HEK293 (cell line): ENCODE results near the gene RPS24.

Source experiments
- CTCF ChIA-PET: fragments of 350-600 bp; formaldehyde crosslinking; extraction: SDS; loops from one replicate; lab custom pipeline; 2021; ENCODE audit warnings: antibody characterized with exemption; lab: Yijun Ruan, JAX
- POLR2A ChIA-PET: fragments of 300-600 bp; formaldehyde crosslinking; extraction: SDS; loops from one replicate; lab custom pipeline; 2020; ENCODE audit warnings: antibody characterized with exemption, inconsistent platforms; lab: Yijun Ruan, JAX
- H3K27ac ChIP-seq: fragments of 200-500 bp; sonication (Bioruptor generic); 2 replicates; pipeline ENCODE4 v1.5.1; 2014; ENCODE audit warnings: low read depth, low read length, control low read depth, inconsistent platforms; ENCODE audit errors: extremely low read depth
- H3K36me3 ChIP-seq, 2 experiments: fragments of 200-500 bp in 1 of 2; sonication (Bioruptor generic) in 1 of 2; 1 replicate in 1 of 2; 2 replicates in 1 of 2; pipeline ENCODE4 v1.5.1; 2014 to 2017; ENCODE audit warnings: inconsistent platforms in 2 of 2, low read length in 2 of 2; ENCODE audit not compliant: control insufficient read depth in 2 of 2, insufficient read depth in 1 of 2
- H3K4me1 ChIP-seq: fragments of 200-500 bp; sonication (Bioruptor generic); 2 replicates; pipeline ENCODE4 v1.5.1; 2014; ENCODE audit warnings: mild to moderate bottlenecking, low read length, inconsistent platforms; ENCODE audit not compliant: control insufficient read depth, insufficient read depth
- H3K4me3 ChIP-seq: 2 replicates; pipeline ENCODE4 v1.5.1; 2011; ENCODE audit warnings: low read depth, mild to moderate bottlenecking, control low read depth, low read length, moderate library complexity
- H3K9me3 ChIP-seq: fragments of 200-500 bp; sonication (Bioruptor generic); 2 replicates; pipeline ENCODE4 v1.5.1; 2014; ENCODE audit warnings: low read depth, low read length, inconsistent platforms; ENCODE audit not compliant: control insufficient read depth, insufficient read depth
- EGR2 ChIP-seq: fragments of 450-650 bp; formaldehyde crosslinking; IDR thresholded peaks from 2 replicates; pipeline ENCODE4 v1.5.1; 2016; ENCODE audit warnings: low read depth, missing biosample characterization, missing genetic modification characterization
- GLI2 ChIP-seq: fragments of 450-650 bp; formaldehyde crosslinking; IDR thresholded peaks from 2 replicates; pipeline ENCODE4; 2017; ENCODE audit warnings: missing biosample characterization, missing genetic modification characterization, low read depth, borderline replicate concordance
- GLI4 ChIP-seq: fragments of 450-650 bp; formaldehyde crosslinking; IDR thresholded peaks from 2 replicates; pipeline ENCODE4 v1.5.1; 2016; ENCODE audit warnings: missing biosample characterization, missing genetic modification characterization
- KLF10 ChIP-seq: fragments of 450-650 bp; IDR thresholded peaks from 2 replicates; pipeline ENCODE4 v1.5.1; 2018; ENCODE audit warnings: missing biosample characterization, mild to moderate bottlenecking, missing genetic modification characterization
- MYNN ChIP-seq: fragments of 450-650 bp; formaldehyde crosslinking; IDR thresholded peaks from 2 replicates; pipeline ENCODE4 v1.5.1; 2016; ENCODE audit warnings: missing biosample characterization, missing genetic modification characterization, borderline replicate concordance
- RBAK ChIP-seq: fragments of 450-650 bp; formaldehyde crosslinking; IDR thresholded peaks from 2 replicates; pipeline ENCODE4 v1.5.1; 2016; ENCODE audit warnings: missing biosample characterization, missing genetic modification characterization
- SCRT1 ChIP-seq: fragments of 450-650 bp; formaldehyde crosslinking; IDR thresholded peaks from 2 replicates; pipeline ENCODE4 v1.5.1; 2016; ENCODE audit warnings: missing biosample characterization, missing genetic modification characterization, borderline replicate concordance
- SCRT2 ChIP-seq: fragments of 450-650 bp; formaldehyde crosslinking; IDR thresholded peaks from 2 replicates; pipeline ENCODE4 v1.5.1; 2016; ENCODE audit warnings: missing biosample characterization, missing genetic modification characterization
- YY1 ChIP-seq: fragments of 450-650 bp; formaldehyde crosslinking; IDR thresholded peaks from 2 replicates; pipeline ENCODE4 v1.5.1; 2018; ENCODE audit warnings: missing biosample characterization, missing genetic modification characterization
- ZIC2 ChIP-seq: fragments of 450-650 bp; formaldehyde crosslinking; IDR thresholded peaks from 2 replicates; pipeline ENCODE4 v1.5.1; 2016; ENCODE audit warnings: missing biosample characterization, missing genetic modification characterization
- ZNF112 ChIP-seq: fragments of 450-650 bp; formaldehyde crosslinking; IDR thresholded peaks from 2 replicates; pipeline ENCODE4 v1.5.0; 2017; ENCODE audit warnings: missing biosample characterization, missing genetic modification characterization
- ZNF202 ChIP-seq: fragments of 450-650 bp; formaldehyde crosslinking; IDR thresholded peaks from 2 replicates; pipeline ENCODE4 v1.5.1; 2016; ENCODE audit warnings: missing biosample characterization, missing genetic modification characterization, borderline replicate concordance
- ZNF350 ChIP-seq: fragments of 450-650 bp; formaldehyde crosslinking; IDR thresholded peaks from 2 replicates; pipeline ENCODE4 v1.5.0; 2017; ENCODE audit warnings: missing biosample characterization, mild to moderate bottlenecking, missing genetic modification characterization
- ZNF433 ChIP-seq: fragments of 450-650 bp; formaldehyde crosslinking; IDR thresholded peaks from 2 replicates; pipeline ENCODE4 v1.5.1; 2016; ENCODE audit warnings: missing biosample characterization, missing genetic modification characterization, low read depth
- ZNF488 ChIP-seq: fragments of 450-650 bp; formaldehyde crosslinking; IDR thresholded peaks from 2 replicates; pipeline ENCODE4 v1.5.1; 2016; ENCODE audit warnings: missing biosample characterization, missing genetic modification characterization
- ZNF501 ChIP-seq: fragments of 450-650 bp; formaldehyde crosslinking; IDR thresholded peaks from 2 replicates; pipeline ENCODE4 v1.5.1; 2016; ENCODE audit warnings: missing biosample characterization, missing genetic modification characterization
- ZNF660 ChIP-seq: fragments of 450-650 bp; IDR thresholded peaks from 2 replicates; pipeline ENCODE4 v1.5.1; 2018; ENCODE audit warnings: missing biosample characterization, mild to moderate bottlenecking, missing genetic modification characterization
- ZNF777 ChIP-seq: fragments of 450-650 bp; formaldehyde crosslinking; IDR thresholded peaks from 2 replicates; pipeline ENCODE4 v1.5.1; 2017; ENCODE audit warnings: missing biosample characterization, missing genetic modification characterization, borderline replicate concordance
- TF ChIP-seq, protein P1 (sequence below): fragments of 450-650 bp; formaldehyde crosslinking; IDR thresholded peaks from 2 replicates; pipeline ENCODE4 v1.5.1; 2016; ENCODE audit warnings: missing biosample characterization, missing genetic modification characterization
- TF ChIP-seq, protein P2 (sequence below): fragments of 450-650 bp; formaldehyde crosslinking; IDR thresholded peaks from 2 replicates; pipeline ENCODE4 v1.5.1; 2016; ENCODE audit warnings: missing biosample characterization, missing genetic modification characterization

RPS24 gene

GRCh38 chr10:78058562-78058961 lies 24.9 kb downstream of the RPS24 start:
- H3K4me3 ChIP-seq: no peak overlapping the region
- H3K9me3 ChIP-seq: no peaks in the 10 kb centered on the region
- POLR2A ChIA-PET: no interaction called here
- H3K36me3 ChIP-seq: peaks cover 0 to 4% of the 10 kb centered on the region in 2 experiments; a peak in 1 of 3 replicates
- H3K27ac ChIP-seq: no peak overlapping the region
- CTCF ChIA-PET: interaction anchor here (0.9 to 2.7 kb wide), 4 partner anchors 10 to 1137 kb away, joined by 3 to 15 read pairs (median 4); no protein-coding TSS in a partner anchor
- H3K4me1 ChIP-seq: no peaks in the 10 kb centered on the region
- TF ChIP-seq SCRT2 (tag by site-specific recombination): peak; percentile 62
- no peak for TF ChIP-seq GLI4
- TF ChIP-seq SCRT1 (tag by site-specific recombination): peak; percentile 79
- TF ChIP-seq, all 188 proteins: peak for 2

DNA sequence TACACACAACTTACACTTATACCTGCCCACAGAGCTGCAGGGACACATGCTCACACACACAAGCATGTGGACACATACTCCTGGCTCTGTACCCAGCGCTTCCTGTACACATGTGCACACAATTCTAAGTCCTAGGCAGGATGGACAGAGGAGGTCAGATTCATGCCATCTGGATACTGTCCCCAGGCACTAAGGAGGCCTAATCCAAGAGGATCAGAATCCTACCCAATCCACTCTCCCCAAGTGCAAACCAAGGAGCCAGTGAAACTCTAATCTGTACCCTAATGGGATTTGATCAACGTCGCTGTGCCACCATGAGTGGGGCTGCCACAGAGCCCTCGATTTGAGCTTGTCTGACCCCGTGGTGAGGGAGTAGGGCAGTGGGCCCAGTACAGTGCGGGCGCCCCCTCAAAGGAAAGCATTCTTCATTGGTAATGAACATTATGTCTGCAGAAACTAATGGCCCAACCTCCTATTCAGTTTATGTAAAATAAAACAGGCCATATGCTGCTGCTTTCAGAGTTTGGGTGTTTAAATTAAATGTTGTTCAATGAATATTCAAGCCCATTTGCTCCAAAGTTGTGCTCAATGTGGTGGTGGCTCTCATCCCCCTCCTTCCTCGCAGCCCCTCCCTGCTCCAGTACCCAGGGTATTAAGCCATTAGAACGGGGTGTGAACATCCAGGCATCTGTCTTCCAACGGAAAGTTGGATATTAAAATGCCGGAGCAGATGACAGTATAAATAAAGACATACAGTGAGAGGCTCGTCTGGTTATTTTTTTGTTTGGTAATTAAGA lies 26.4 kb downstream of the RPS24 start:
- H3K27ac ChIP-seq: no peak overlapping the region
- no peaks in the 10 kb centered on the region for H3K9me3 ChIP-seq
- H3K36me3 ChIP-seq: no peaks in the 10 kb centered on the region
- no peak overlapping the region for H3K4me3 ChIP-seq
- ChIA-PET POLR2A (no interaction called here), CTCF (interaction anchor here (2.7 kb wide), 1 partner anchor 13 kb away, joined by 15 read pairs; no protein-coding TSS in a partner anchor)
- TF ChIP-seq ZNF777 (no peak), EGR2 (tag by site-specific recombination) (no peak), ZNF660 (tag by site-specific recombination) (no peak), ZNF501 (tag by site-specific recombination) (no peak), KLF10 (tag by site-specific recombination) (no peak)
- TF ChIP-seq, protein P1, sequence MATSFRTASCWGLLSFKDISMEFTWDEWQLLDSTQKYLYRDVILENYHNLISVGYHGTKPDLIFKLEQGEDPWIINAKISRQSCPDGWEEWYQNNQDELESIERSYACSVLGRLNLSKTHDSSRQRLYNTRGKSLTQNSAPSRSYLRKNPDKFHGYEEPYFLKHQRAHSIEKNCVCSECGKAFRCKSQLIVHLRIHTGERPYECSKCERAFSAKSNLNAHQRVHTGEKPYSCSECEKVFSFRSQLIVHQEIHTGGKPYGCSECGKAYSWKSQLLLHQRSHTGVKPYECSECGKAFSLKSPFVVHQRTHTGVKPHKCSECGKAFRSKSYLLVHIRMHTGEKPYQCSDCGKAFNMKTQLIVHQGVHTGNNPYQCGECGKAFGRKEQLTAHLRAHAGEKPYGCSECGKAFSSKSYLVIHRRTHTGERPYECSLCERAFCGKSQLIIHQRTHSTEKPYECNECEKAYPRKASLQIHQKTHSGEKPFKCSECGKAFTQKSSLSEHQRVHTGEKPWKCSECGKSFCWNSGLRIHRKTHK (tag by site-specific recombination): no peak
- H3K4me1 ChIP-seq: no peaks in the 10 kb centered on the region

DNA sequence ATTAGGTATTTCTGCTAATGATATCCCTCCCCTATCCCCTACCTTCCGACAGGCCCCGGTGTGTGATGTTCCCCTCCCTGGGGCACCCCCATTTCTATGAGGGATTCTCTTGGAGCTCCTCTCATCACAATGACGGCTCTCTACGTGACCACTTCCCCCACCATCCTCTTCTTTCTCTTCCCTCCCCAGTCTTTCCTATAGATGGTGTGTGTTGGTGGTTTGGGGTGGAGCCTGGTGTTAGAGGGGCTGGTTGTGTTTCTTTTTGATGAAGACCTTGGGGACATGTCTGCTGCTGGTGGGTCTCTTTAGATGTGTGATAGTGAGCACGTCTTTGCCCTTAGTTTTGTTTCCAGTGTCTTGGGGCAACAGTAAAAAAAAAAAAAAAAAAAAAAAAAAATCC lies 28.6 kb downstream of the RPS24 start:
- no peaks in the 10 kb centered on the region for H3K9me3 ChIP-seq
- no peak overlapping the region for H3K27ac ChIP-seq
- no peak overlapping the region for H3K4me3 ChIP-seq
- H3K4me1 ChIP-seq: no peaks in the 10 kb centered on the region
- ChIA-PET POLR2A (no interaction called here), CTCF (interaction anchor here (0.6 to 0.7 kb wide), 2 partner anchors 696 to 1101 kb away, joined by 4 read pairs; no protein-coding TSS in a partner anchor)
- no peaks in the 10 kb centered on the region for H3K36me3 ChIP-seq
- TF ChIP-seq ZNF350 (tag by site-specific recombination) (no peak), ZNF777 (no peak), ZIC2 (tag by site-specific recombination) (no peak), ZNF433 (tag by site-specific recombination) (no peak), YY1 (tag by site-specific recombination) (no peak), ZNF202 (tag by site-specific recombination) (no peak), RBAK (tag by site-specific recombination) (no peak), MYNN (no peak), ZNF112 (tag by site-specific recombination) (no peak), GLI2 (no peak), ZNF488 (tag by site-specific recombination) (no peak)
- TF ChIP-seq, protein P2, sequence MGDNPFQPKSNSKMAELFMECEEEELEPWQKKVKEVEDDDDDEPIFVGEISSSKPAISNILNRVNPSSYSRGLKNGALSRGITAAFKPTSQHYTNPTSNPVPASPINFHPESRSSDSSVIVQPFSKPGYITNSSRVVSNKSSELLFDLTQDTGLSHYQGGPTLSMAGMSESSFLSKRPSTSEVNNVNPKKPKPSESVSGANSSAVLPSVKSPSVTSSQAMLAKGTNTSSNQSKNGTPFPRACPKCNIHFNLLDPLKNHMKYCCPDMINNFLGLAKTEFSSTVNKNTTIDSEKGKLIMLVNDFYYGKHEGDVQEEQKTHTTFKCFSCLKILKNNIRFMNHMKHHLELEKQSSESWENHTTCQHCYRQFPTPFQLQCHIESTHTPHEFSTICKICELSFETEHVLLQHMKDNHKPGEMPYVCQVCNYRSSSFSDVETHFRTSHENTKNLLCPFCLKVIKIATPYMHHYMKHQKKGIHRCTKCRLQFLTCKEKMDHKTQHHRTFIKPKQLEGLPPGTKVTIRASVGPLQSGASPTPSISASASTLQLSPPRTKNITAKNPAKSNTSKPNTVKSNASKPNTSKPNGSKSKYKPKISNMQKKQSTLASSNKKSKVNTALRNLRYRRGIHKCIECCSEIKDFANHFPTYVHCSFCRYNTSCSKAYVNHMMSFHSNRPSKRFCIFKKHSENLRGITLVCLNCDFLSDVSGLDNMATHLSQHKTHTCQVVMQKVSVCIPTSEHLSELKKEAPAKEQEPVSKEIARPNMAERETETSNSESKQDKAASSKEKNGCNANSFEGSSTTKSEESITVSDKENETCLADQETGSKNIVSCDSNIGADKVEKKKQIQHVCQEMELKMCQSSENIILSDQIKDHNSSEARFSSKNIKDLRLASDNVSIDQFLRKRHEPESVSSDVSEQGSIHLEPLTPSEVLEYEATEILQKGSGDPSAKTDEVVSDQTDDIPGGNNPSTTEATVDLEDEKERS: no peak
